B cell (primary cell): ENCODE results near the gene HOOK1. TPM values are rescaled to one million over a fixed set of nuclear protein-coding genes. Genes with fewer than 3 reads are reported as not detected.
"Not testable (repeated sequence)": the region's sequence is repeated elsewhere in the genome, so short reads cannot be mapped to it uniquely, and the experiment has no call there.

Source experiments
- ATAC-seq: fragments of 200-7000 bp; cut with Tn5 transposase; one replicate; pipeline ENCODE4 v1.10.0; 2021; ENCODE audit warnings: low read depth, mild to moderate bottlenecking, moderate number of reproducible peaks, moderate library complexity
- CTCF ChIA-PET: fragments of 350-600 bp; sonication (Branson Sonifier 250); formaldehyde crosslinking; loops from one replicate; lab custom pipeline; 2021; ENCODE audit warnings: antibody characterized with exemption, inconsistent platforms; lab: Charles Lee
- POLR2A ChIA-PET: fragments of 350-600 bp; sonication (Branson Sonifier 250); formaldehyde crosslinking; loops from one replicate; lab custom pipeline; 2021; ENCODE audit warnings: antibody characterized with exemption; lab: Charles Lee
- DNase-seq: peaks from one replicate; pipeline ENCODE4 v3.0.0; 2013
- H2AFZ ChIP-seq: 2 replicates; pipeline ENCODE4 v1.6.1; 2012; ENCODE audit warnings: mild to moderate bottlenecking, low read depth, low read length; ENCODE audit not compliant: insufficient read depth, poor library complexity, severe bottlenecking
- H3K27ac ChIP-seq, 2 donors: 1 replicate in 1 of 2; 2 replicates in 1 of 2; pipeline ENCODE4 v1.5.1; 2012 to 2013; ENCODE audit warnings: low read length in 2 of 2, mild to moderate bottlenecking in 2 of 2, moderate library complexity in 1 of 2
- H3K27me3 ChIP-seq, 4 experiments: fragments of 200-600 bp in 1 of 4; sonication (generic) in 1 of 4; replicated peaks in 1 of 4; 1 replicate in 2 of 4; 2 replicates in 2 of 4; pipeline versions ENCODE4 v1.6.1 to v1.7.0; 2013 to 2016; ENCODE audit warnings: low read length in 3 of 4, mild to moderate bottlenecking in 2 of 4, mixed read lengths in 1 of 4, moderate library complexity in 1 of 4; ENCODE audit not compliant: insufficient read depth in 4 of 4, control insufficient read depth in 3 of 4; ENCODE audit errors: control extremely low read depth in 1 of 4
- H3K36me3 ChIP-seq, 2 experiments: replicated peaks in 1 of 2; 1 replicate in 1 of 2; 2 replicates in 1 of 2; pipeline versions ENCODE4 v1.6.1 to v1.7.1; 2013; ENCODE audit warnings: low read length in 1 of 2; ENCODE audit not compliant: insufficient read depth in 2 of 2, control insufficient read depth in 1 of 2; ENCODE audit errors: control extremely low read depth in 1 of 2, extremely low read depth in 1 of 2
- H3K4me1 ChIP-seq, 2 donors: fragments of 200-600 bp in 1 of 2; sonication (generic) in 1 of 2; 1 replicate in 1 of 2; 2 replicates in 1 of 2; pipeline versions ENCODE4 v1.5.1 to v1.6.1; 2013 to 2017; ENCODE audit warnings: low read length in 2 of 2; ENCODE audit not compliant: control insufficient read depth in 2 of 2, insufficient read depth in 2 of 2
- H3K4me2 ChIP-seq: replicated peaks from 2 replicates; pipeline ENCODE3; 2012; ENCODE audit warnings: mild to moderate bottlenecking, low read depth, low read length; ENCODE audit not compliant: poor library complexity, severe bottlenecking
- H3K4me3 ChIP-seq, 5 experiments: fragments of 200-600 bp in 1 of 5; sonication (generic) in 1 of 5; 1 replicate in 3 of 5; 2 replicates in 2 of 5; pipeline versions ENCODE4 v1.5.1 to v1.7.0; 2011 to 2016; ENCODE audit warnings: low read length in 4 of 5, mild to moderate bottlenecking in 4 of 5, low read depth in 2 of 5, control low read depth in 1 of 5, moderate library complexity in 1 of 5; ENCODE audit not compliant: insufficient read depth in 1 of 5; ENCODE audit errors: control extremely low read depth in 1 of 5, extremely low read depth in 1 of 5
- H3K79me2 ChIP-seq: fragments of 200-600 bp; sonication (generic); one replicate; pipeline ENCODE4 v1.6.0; 2016; ENCODE audit warnings: low read length; ENCODE audit not compliant: control insufficient read depth, insufficient read depth
- H3K9ac ChIP-seq: fragments of 200-600 bp; sonication (generic); 2 replicates; pipeline ENCODE4 v1.6.1; 2017; ENCODE audit warnings: mild to moderate bottlenecking, low read length, moderate library complexity
- H3K9me3 ChIP-seq, 3 donors: one replicate each; pipeline versions ENCODE4 v1.6.1 to v1.7.1; 2013; ENCODE audit warnings: low read length in 2 of 3; ENCODE audit not compliant: control insufficient read depth in 2 of 3, insufficient read depth in 1 of 3; ENCODE audit errors: control extremely low read depth in 1 of 3
- H4K20me1 ChIP-seq: 2 replicates; pipeline ENCODE4 v1.6.0; 2012; ENCODE audit warnings: mild to moderate bottlenecking, low read length; ENCODE audit not compliant: insufficient read depth, control insufficient read depth, poor library complexity, severe bottlenecking
- H3K27ac Mint-ChIP-seq: one replicate; pipeline ENCODE4 v1.8.0; 2021; ENCODE audit warnings: mixed read lengths
- H3K27me3 Mint-ChIP-seq: one replicate; pipeline ENCODE4 v1.8.0; 2021; ENCODE audit warnings: mixed read lengths
- H3K4me1 Mint-ChIP-seq: one replicate; pipeline ENCODE4 v1.8.0; 2021; ENCODE audit warnings: mixed read lengths
- H3K4me3 Mint-ChIP-seq: one replicate; pipeline ENCODE4 v1.8.0; 2021; ENCODE audit warnings: mixed read lengths
- H3K9me3 Mint-ChIP-seq: one replicate; pipeline ENCODE4 v1.8.0; 2022; ENCODE audit warnings: mixed read lengths; ENCODE audit not compliant: insufficient read depth
- EZH2 ChIP-seq: IDR thresholded peaks from 2 replicates; pipeline ENCODE4 v1.6.1; 2012; ENCODE audit warnings: borderline replicate concordance, low read depth, mild to moderate bottlenecking, moderate library complexity, low read length; ENCODE audit not compliant: insufficient read depth, poor library complexity, severe bottlenecking
- WGBS: methylation state at CpG from one replicate; pipeline ENCODE4 v1.1.5; 2013; ENCODE audit warnings: missing lambda C conversion rate; ENCODE audit not compliant: insufficient coverage; 5-methylcytosine and 5-hydroxymethylcytosine counted together
- intact Hi-C: fragments of 100-400 bp; cut with micrococcal nuclease; formaldehyde crosslinking; loops from one replicate; pipeline ENCODE4 v1.10.0; 2022
- polyA plus RNA-seq: library from polyadenylated mRNA; depleted of rRNA; stranded (reverse); fragments of >200 nt; gene quantifications from 2 replicates; pipeline ENCODE4 v1.2.3, GENCODE V29; 2012
- total RNA-seq, 2 donors: library from RNA; stranded (reverse); fragments of 120-200 nt in 1 of 2; gene quantifications; 1 replicate in 1 of 2; 2 replicates in 1 of 2; pipeline versions ENCODE4 v1.2.3 to v1.2.4, GENCODE V29; 2013 to 2022
- TF ChIP-seq, protein P1 (sequence below): fragments of 200-600 bp; IDR thresholded peaks from one replicate; pipeline ENCODE4 v1.8.0; 2022; ENCODE audit warnings: antibody characterized with exemption, mild to moderate bottlenecking

HOOK1 gene
- total and polyA plus RNA-seq, 2 donors (not counting 1 experiment from before 2014, with no cell fraction given): 2.0 to 12.0 TPM

DNA sequence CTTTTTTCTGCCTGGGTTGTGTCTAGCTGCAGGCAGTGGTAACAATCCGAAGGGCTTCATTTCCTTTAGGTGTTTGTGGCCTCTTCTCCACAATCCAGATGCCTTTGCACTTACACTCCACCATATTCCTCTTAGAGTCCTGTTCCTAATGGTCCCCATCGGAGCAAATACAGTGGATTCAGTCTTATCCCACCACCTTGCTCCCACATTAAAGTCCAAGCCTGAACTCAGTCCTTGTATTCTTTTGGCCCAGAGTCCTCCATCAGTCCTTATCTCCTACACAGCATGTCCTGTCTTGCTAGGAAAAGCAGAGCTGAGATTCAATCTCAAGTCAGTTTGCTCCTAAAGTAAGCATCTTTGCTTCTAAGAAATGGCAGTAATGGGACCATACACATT lies 103.0 kb downstream of the HOOK1 start:
- H3K9ac ChIP-seq: no peak overlapping the region
- peaks cover 0 to 2% (median 0%) of the 10 kb centered on the region in 4 experiments for H3K27me3 ChIP-seq
- TF ChIP-seq, protein P1, sequence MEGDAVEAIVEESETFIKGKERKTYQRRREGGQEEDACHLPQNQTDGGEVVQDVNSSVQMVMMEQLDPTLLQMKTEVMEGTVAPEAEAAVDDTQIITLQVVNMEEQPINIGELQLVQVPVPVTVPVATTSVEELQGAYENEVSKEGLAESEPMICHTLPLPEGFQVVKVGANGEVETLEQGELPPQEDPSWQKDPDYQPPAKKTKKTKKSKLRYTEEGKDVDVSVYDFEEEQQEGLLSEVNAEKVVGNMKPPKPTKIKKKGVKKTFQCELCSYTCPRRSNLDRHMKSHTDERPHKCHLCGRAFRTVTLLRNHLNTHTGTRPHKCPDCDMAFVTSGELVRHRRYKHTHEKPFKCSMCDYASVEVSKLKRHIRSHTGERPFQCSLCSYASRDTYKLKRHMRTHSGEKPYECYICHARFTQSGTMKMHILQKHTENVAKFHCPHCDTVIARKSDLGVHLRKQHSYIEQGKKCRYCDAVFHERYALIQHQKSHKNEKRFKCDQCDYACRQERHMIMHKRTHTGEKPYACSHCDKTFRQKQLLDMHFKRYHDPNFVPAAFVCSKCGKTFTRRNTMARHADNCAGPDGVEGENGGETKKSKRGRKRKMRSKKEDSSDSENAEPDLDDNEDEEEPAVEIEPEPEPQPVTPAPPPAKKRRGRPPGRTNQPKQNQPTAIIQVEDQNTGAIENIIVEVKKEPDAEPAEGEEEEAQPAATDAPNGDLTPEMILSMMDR: no peak
- TF ChIP-seq EZH2: no peak
- H3K4me1 ChIP-seq: no peaks in the 10 kb centered on the region
- intact Hi-C loops: no loop called here
- H3K9me3 Mint-ChIP-seq: no peaks in the 10 kb centered on the region
- H3K27ac Mint-ChIP-seq: no peak overlapping the region
- no peak overlapping the region for H2AFZ ChIP-seq
- ATAC-seq (no peak), DNase-seq (no peak)
- ChIA-PET CTCF (interaction anchor here (1.0 kb wide), 1 partner anchor 30 kb away, joined by 4 read pairs; no protein-coding TSS in a partner anchor), POLR2A (no interaction called here)
- H3K36me3 ChIP-seq: no peaks in the 10 kb centered on the region
- WGBS: 100% methylated on average over 2 of the region's 2 CpGs
- H3K4me3 Mint-ChIP-seq: no peak overlapping the region
- H4K20me1 ChIP-seq: no peaks in the 10 kb centered on the region
- H3K4me3 ChIP-seq: no peak overlapping the region
- H3K79me2 ChIP-seq: no peaks in the 10 kb centered on the region
- H3K4me1 Mint-ChIP-seq: no peaks in the 10 kb centered on the region
- H3K27ac ChIP-seq: no peak overlapping the region
- no peak overlapping the region for H3K4me2 ChIP-seq
- H3K9me3 ChIP-seq: no peaks in the 10 kb centered on the region
- H3K27me3 Mint-ChIP-seq: peaks cover 18% of the 10 kb centered on the region

DNA sequence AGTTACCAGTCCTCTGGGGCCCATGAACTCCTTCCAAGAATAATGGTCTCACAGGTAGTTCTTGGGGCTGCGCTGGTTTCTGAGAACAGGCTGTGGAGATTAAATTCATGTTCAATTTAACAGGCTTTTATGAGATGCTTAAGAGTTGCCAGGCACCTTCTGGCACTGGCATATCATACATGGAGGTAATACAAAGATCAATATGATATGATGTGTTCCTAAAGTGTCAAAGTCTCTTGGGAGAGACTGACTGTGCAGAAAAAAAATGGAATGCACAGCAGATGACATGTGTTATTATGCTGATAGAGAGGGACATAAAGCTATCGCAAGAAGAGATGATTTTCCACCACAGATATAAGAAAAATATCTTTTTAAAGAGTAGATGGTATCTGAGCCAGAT lies 105.0 kb downstream of the HOOK1 start:
- no peaks in the 10 kb centered on the region for H4K20me1 ChIP-seq
- H3K27ac ChIP-seq: no peak overlapping the region
- peaks cover 0 to 2% (median 0%) of the 10 kb centered on the region in 4 experiments for H3K27me3 ChIP-seq
- Mint-ChIP-seq H3K27ac (no peak overlapping the region), H3K9me3 (no peaks in the 10 kb centered on the region), H3K4me1 (no peaks in the 10 kb centered on the region), H3K27me3 (peaks cover 18% of the 10 kb centered on the region), H3K4me3 (no peak overlapping the region)
- intact Hi-C loops: no loop called here
- H3K4me2 ChIP-seq: no peak overlapping the region
- H2AFZ ChIP-seq: no peak overlapping the region
- H3K4me1 ChIP-seq: no peaks in the 10 kb centered on the region
- ATAC-seq: no peak
- no peak overlapping the region for H3K4me3 ChIP-seq
- POLR2A ChIA-PET: no interaction called here
- no peak overlapping the region for H3K9ac ChIP-seq
- no CpG with 5 or more reads among the region's 2 CpGs for WGBS
- no peak for TF ChIP-seq EZH2
- TF ChIP-seq, protein P1: no peak
- CTCF ChIA-PET: interaction anchor here (1.3 kb wide), 1 partner anchor 28 kb away, joined by 3 read pairs; no protein-coding TSS in a partner anchor
- DNase-seq: no peak
- no peaks in the 10 kb centered on the region for H3K36me3 ChIP-seq
- no peaks in the 10 kb centered on the region for H3K79me2 ChIP-seq
- peaks cover 0 to 4% (median 1%) of the 10 kb centered on the region in 3 donors for H3K9me3 ChIP-seq

DNA sequence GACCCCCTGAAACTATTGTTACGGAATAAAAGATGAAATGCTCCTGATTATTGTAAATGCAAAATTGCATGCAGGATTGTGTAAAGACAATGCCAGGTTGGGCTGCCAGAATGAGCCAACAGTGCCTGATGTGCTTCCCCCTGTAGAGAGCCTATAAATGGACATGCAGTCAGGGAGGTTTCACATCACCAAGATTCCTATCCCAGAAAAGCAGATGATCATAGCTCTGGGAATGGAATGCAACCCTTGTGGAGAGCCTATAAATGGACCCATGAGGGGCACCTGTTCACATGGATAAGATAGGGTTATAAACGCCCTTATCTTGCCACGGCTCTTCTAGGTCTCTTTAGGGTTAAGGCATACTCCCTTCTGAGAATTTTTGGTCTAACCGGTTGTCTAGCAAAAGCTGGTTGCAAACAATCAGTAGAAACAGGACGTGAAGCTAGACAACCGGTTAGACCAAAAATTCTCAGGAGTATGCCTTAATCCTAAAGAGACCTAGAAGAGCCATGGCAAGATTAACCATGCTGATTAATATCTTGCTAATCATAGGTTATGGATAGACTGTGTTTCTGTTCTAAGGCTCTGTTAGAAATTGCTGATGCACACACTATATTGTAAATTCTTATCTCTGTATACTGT lies 106.6 kb downstream of the HOOK1 start:
- H4K20me1 ChIP-seq, H3K9me3 Mint-ChIP-seq, H3K4me1 ChIP-seq, H2AFZ ChIP-seq, H3K79me2 ChIP-seq, H3K4me3 ChIP-seq, H3K4me3 Mint-ChIP-seq, DNase-seq, CTCF ChIA-PET, H3K27ac Mint-ChIP-seq, H3K9me3 ChIP-seq, H3K27ac ChIP-seq, H3K4me2 ChIP-seq, intact Hi-C loops, POLR2A ChIA-PET, H3K36me3 ChIP-seq, H3K27me3 ChIP-seq, ATAC-seq, H3K9ac ChIP-seq: not testable (repeated sequence)
- Mint-ChIP-seq H3K4me1 (peaks cover 11% of the 10 kb centered on the region), H3K27me3 (peaks cover 18% of the 10 kb centered on the region)
- 80% methylated on average over 5 of the region's 6 CpGs for WGBS
